OCI-LY7 (cell line): ENCODE measurements around the gene KRT79. TPM values are rescaled to one million over a fixed set of nuclear protein-coding genes. Genes with fewer than 3 reads are reported as not detected.

ENCODE experiments used
- BruUV-seq: library from RNA; stranded (reverse); fragments of 400-500 nt; replicated peaks from 2 replicates; lab custom pipeline; 2021; lab: Mats Ljungman, UMichigan
- CTCF ChIA-PET: fragments of 300-600 bp; sonication (Branson Sonifier 250); formaldehyde crosslinking; loops from one replicate; lab custom pipeline; 2022; ENCODE audit warnings: antibody characterized with exemption; ENCODE audit not compliant: unreplicated experiment; lab: Charles Lee
- POLR2A ChIA-PET: fragments of 300-600 bp; sonication (Branson Sonifier 250); formaldehyde crosslinking; loops from one replicate; lab custom pipeline; 2022; ENCODE audit warnings: antibody characterized with exemption; lab: Charles Lee
- DNase-seq: peaks from one replicate; pipeline ENCODE4 v3.0.0-alpha.2; 2015; ENCODE audit warnings: low spot score
- H2AFZ ChIP-seq: fragments of 200-600 bp; sonication (generic), shearing (Covaris generic); 2 replicates; pipeline ENCODE4 v1.6.1; 2014; ENCODE audit warnings: mild to moderate bottlenecking, antibody characterized with exemption, low read length, moderate library complexity
- H3K27ac ChIP-seq: fragments of 200-600 bp; sonication (generic); 2 replicates; pipeline ENCODE4 v1.5.1; 2014; ENCODE audit warnings: mixed run types, low read depth, mild to moderate bottlenecking, moderate library complexity, low read length, inconsistent platforms; ENCODE audit not compliant: poor library complexity, severe bottlenecking
- H3K36me3 ChIP-seq: fragments of 200-600 bp; sonication (generic); 2 replicates; pipeline ENCODE4 v1.6.1; 2014; ENCODE audit warnings: mild to moderate bottlenecking, antibody characterized with exemption, low read length, moderate library complexity, mixed read lengths; ENCODE audit not compliant: insufficient read depth
- H3K4me1 ChIP-seq: fragments of 200-600 bp; sonication (generic); 2 replicates; pipeline ENCODE4 v1.5.1; 2014; ENCODE audit warnings: mild to moderate bottlenecking, low read length; ENCODE audit not compliant: insufficient read depth, poor library complexity, severe bottlenecking
- H3K4me2 ChIP-seq: fragments of 200-600 bp; sonication (generic); 2 replicates; pipeline ENCODE4 v1.6.1; 2014; ENCODE audit warnings: mild to moderate bottlenecking, low read length
- H3K4me3 ChIP-seq: fragments of 200-600 bp; sonication (generic); 2 replicates; pipeline ENCODE4 v1.5.1; 2014; ENCODE audit warnings: mild to moderate bottlenecking, low read depth, low read length; ENCODE audit not compliant: poor library complexity, severe bottlenecking
- H3K79me2 ChIP-seq: fragments of 200-600 bp; sonication (generic); 2 replicates; pipeline ENCODE4 v1.6.1; 2016; ENCODE audit warnings: low read depth, mild to moderate bottlenecking, low read length, moderate library complexity, mixed read lengths; ENCODE audit not compliant: insufficient read depth
- H3K9me2 ChIP-seq: fragments of 200-600 bp; sonication (generic); 2 replicates; pipeline ENCODE4 v1.6.1; 2016; ENCODE audit warnings: mild to moderate bottlenecking, low read length, mixed read lengths; ENCODE audit not compliant: insufficient read depth
- H3K9me3 ChIP-seq: fragments of 200-600 bp; sonication (generic); 2 replicates; pipeline ENCODE4 v1.6.1; 2014; ENCODE audit warnings: mild to moderate bottlenecking, mixed run types, low read length, mixed read lengths
- H4K20me1 ChIP-seq: fragments of 200-600 bp; sonication (generic); 2 replicates; pipeline ENCODE4 v1.6.1; 2014; ENCODE audit warnings: mild to moderate bottlenecking, antibody characterized with exemption, low read length, moderate library complexity, mixed read lengths; ENCODE audit not compliant: insufficient read depth
- EZH2phosphoT487 ChIP-seq: fragments of 200-600 bp; sonication (generic); IDR thresholded peaks from 2 replicates; pipeline ENCODE4 v1.6.1; 2018; ENCODE audit warnings: low read depth, borderline replicate concordance, mild to moderate bottlenecking, mixed run types, antibody characterized with exemption, low read length, moderate library complexity, mixed read lengths
- intact Hi-C: fragments of 100-400 bp; cut with micrococcal nuclease; formaldehyde crosslinking; loops from one replicate; pipeline ENCODE4 v1.10.0; 2022; ENCODE audit not compliant: unreplicated experiment
- total RNA-seq, 2 experiments: library from RNA; depleted of rRNA in 1 of 2; stranded (reverse); fragments of >200 nt in 1 of 2; shearing (Covaris generic) in 1 of 2; gene quantifications; 2 replicates each; pipeline ENCODE4 v1.2.3, GENCODE V29; 2014 to 2022
- TF ChIP-seq, protein P1 (sequence below): fragments of 200-600 bp; sonication (generic); conservative IDR thresholded peaks from 2 replicates; pipeline ENCODE4 v1.5.1; 2014; ENCODE audit warnings: mild to moderate bottlenecking, antibody characterized with exemption, low read length, moderate library complexity, mixed read lengths

The KRT79 gene
- total RNA-seq, 2 experiments from 2014 or later: not detected

DNA sequence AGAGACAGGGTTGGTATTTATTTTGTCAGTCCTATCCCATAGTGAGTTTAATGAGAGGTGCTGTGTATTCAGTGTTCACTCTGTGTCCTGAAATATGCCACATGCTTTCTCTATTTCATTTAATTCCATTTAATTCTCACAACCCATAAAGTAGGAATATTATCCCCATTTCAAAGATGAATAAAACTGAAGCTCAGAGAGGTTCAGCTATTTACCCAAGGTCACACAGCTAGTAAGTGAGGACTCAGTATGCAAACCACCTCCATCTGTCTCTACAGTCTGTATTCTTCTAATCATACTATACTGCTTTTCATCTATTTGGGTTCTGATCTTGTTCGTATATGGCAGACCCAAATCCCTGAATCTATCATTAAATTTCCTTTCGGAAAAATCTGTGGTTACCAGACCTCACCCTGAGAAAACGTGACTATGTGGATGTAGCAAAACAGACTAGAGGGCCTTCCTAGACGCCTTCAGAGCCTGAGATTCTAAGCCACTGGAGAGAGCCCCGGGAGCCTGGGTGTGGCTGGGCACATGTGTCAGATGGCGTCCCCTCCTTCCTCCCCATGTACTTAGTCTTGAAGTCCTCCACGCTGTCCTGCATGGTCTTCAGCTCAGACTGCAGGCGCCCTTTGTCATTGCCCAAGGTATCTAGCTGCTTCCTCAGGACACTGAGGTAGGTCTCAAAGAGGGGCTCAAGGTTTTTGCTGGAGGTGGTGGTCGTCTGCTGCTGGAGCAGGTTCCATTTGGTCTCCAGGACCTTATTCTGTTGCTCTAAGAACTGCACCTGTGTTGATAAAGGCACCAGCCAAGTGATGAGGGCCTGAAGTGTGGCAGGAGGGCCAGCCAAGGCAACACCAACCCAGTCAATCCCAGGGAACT is 22.7 kb downstream of the KRT79 start:
- ChIA-PET POLR2A (interaction anchor here (0.6 kb wide), 1 partner anchor 14 kb away, joined by 3 read pairs; no protein-coding TSS in a partner anchor), CTCF (no interaction called here)

DNA sequence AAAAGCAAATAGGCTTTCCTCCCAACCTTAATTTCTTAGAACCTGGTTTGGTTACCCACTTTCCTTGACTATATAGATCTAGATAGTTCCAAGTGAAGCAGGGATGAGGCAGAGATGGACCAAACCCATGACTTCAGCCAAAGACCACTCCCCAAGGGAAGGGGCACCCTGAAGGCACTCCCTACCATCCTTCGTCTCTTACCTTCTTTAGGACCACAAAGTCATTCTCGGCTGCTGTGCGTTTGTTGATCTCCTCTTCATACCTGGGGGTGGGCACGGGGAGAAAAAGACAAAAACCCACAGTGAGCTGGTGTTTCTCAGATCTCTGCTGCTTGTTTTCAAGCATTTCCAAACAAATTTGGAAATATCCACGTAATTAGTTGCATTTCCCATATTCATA is 23.6 kb downstream of the KRT79 start:
- no peak for TF ChIP-seq EZH2phosphoT487
- TF ChIP-seq, protein P1, sequence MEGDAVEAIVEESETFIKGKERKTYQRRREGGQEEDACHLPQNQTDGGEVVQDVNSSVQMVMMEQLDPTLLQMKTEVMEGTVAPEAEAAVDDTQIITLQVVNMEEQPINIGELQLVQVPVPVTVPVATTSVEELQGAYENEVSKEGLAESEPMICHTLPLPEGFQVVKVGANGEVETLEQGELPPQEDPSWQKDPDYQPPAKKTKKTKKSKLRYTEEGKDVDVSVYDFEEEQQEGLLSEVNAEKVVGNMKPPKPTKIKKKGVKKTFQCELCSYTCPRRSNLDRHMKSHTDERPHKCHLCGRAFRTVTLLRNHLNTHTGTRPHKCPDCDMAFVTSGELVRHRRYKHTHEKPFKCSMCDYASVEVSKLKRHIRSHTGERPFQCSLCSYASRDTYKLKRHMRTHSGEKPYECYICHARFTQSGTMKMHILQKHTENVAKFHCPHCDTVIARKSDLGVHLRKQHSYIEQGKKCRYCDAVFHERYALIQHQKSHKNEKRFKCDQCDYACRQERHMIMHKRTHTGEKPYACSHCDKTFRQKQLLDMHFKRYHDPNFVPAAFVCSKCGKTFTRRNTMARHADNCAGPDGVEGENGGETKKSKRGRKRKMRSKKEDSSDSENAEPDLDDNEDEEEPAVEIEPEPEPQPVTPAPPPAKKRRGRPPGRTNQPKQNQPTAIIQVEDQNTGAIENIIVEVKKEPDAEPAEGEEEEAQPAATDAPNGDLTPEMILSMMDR: no peak
- Histone ChIP-seq H2AFZ (no peak overlapping the region), H3K4me3 (no peak overlapping the region), H3K27ac (no peak overlapping the region), H3K4me1 (no peaks in the 10 kb centered on the region), H3K36me3 (no peaks in the 10 kb centered on the region), H4K20me1 (no peaks in the 10 kb centered on the region), H3K4me2 (no peak overlapping the region), H3K9me2 (no peaks in the 10 kb centered on the region), H3K79me2 (no peaks in the 10 kb centered on the region), H3K9me3 (no peaks in the 10 kb centered on the region)
- intact Hi-C loops: no loop called here
- BruUV-seq: no TSS peak
- ChIA-PET CTCF (no interaction called here), POLR2A (interaction anchor here (0.6 kb wide), 1 partner anchor 9 kb away, joined by 3 read pairs; no protein-coding TSS in a partner anchor)
- DNase-seq: no peak

More for the DNA sequence above, 22.7 kb downstream of the KRT79 start:
- no peaks in the 10 kb centered on the region for H4K20me1 ChIP-seq
- no peaks in the 10 kb centered on the region for H3K9me2 ChIP-seq
- no peak overlapping the region for H3K4me3 ChIP-seq
- intact Hi-C loops: no loop called here
- no peaks in the 10 kb centered on the region for H3K36me3 ChIP-seq
- H3K9me3 ChIP-seq: no peaks in the 10 kb centered on the region
- TF ChIP-seq EZH2phosphoT487: no peak
- H3K4me1 ChIP-seq: no peaks in the 10 kb centered on the region
- no TSS peak for BruUV-seq
- no peak overlapping the region for H3K27ac ChIP-seq
- no peak overlapping the region for H3K4me2 ChIP-seq
- no peaks in the 10 kb centered on the region for H3K79me2 ChIP-seq
- no peak for DNase-seq
- H2AFZ ChIP-seq: no peak overlapping the region

DNA sequence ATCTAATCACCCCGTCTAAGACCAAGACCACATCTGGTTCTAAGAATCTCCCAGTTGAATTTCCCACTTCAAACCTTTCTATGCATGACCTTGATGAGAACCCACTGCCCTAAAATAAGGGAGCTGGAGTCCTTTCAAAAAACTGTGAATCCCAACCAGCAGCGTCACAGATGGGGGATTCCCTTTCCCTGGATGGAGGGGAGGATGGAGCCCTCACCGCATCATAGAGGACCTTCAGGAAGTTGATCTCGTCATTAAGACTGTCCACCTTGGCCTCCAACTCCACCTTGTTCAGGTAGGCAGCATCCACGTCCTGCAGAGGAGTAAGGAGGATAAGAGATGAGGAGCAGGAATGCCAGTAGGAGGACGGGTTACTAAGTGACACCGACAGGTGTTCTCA is 24.9 kb downstream of the KRT79 start:
- no peak overlapping the region for H3K4me3 ChIP-seq
- H3K36me3 ChIP-seq: no peaks in the 10 kb centered on the region
- no TSS peak for BruUV-seq
- no peak overlapping the region for H3K27ac ChIP-seq
- ChIA-PET CTCF (no interaction called here), POLR2A (interaction anchor here (0.6 kb wide), 1 partner anchor 73 kb away, joined by 4 read pairs; no protein-coding TSS in a partner anchor)
- H3K4me1 ChIP-seq: no peaks in the 10 kb centered on the region
- no peaks in the 10 kb centered on the region for H4K20me1 ChIP-seq
- no peaks in the 10 kb centered on the region for H3K9me2 ChIP-seq
- no peaks in the 10 kb centered on the region for H3K9me3 ChIP-seq
- no peaks in the 10 kb centered on the region for H3K79me2 ChIP-seq
- no peak for DNase-seq
- no peak overlapping the region for H2AFZ ChIP-seq
- TF ChIP-seq, protein P1: no peak
- no peak for TF ChIP-seq EZH2phosphoT487
- H3K4me2 ChIP-seq: no peak overlapping the region
- intact Hi-C loops: no loop called here
